Pons (tissue), 1 donor: ENCODE data around the gene SLC25A27.

ENCODE experiments used
- DNase-seq: peaks from one replicate; pipeline ENCODE4 v3.0.0-alpha.2; 2016; ENCODE audit warnings: low spot score

The SLC25A27 gene

GRCh38 chr6:46719099-46719498 lies 66.3 kb downstream of the SLC25A27 start:
- DNase-seq, result no peak

- no peak for DNase-seq
Observed at GRCh38 chr6:46720401-46720800, 67.6 kb downstream of the SLC25A27 start.
